NB4 (cell line): Measurements from ENCODE around the gene CLEC12A.
"Not testable (repeated sequence)": the region's sequence is repeated elsewhere in the genome, so short reads cannot be mapped to it uniquely, and the experiment has no call there.

Source experiments
- DNase-seq: peaks from one replicate; pipeline ENCODE4 v3.0.0; 2010; ENCODE audit warnings: low read depth
- H3K4me3 ChIP-seq: one replicate; pipeline ENCODE4 v1.5.1; 2011; ENCODE audit warnings: mild to moderate bottlenecking, low read depth, low read length, moderate library complexity
- MYC ChIP-seq: IDR thresholded peaks from 2 replicates; pipeline ENCODE4 v1.6.1; 2011; ENCODE audit warnings: low read depth, low read length
- POLR2A ChIP-seq: IDR thresholded peaks from 2 replicates; pipeline ENCODE4 v1.6.1; 2011; ENCODE audit warnings: mild to moderate bottlenecking; ENCODE audit not compliant: insufficient read length; ENCODE audit errors: extremely low read depth
- TF ChIP-seq, protein P1 (sequence below): IDR thresholded peaks from one replicate; pipeline ENCODE4 v1.5.1; 2012; ENCODE audit warnings: low read depth, low read length
- TF ChIP-seq, protein P2 (sequence below): IDR thresholded peaks from 2 replicates; pipeline ENCODE4 v1.6.1; 2011; ENCODE audit warnings: low read depth, low read length

The CLEC12A gene

DNA sequence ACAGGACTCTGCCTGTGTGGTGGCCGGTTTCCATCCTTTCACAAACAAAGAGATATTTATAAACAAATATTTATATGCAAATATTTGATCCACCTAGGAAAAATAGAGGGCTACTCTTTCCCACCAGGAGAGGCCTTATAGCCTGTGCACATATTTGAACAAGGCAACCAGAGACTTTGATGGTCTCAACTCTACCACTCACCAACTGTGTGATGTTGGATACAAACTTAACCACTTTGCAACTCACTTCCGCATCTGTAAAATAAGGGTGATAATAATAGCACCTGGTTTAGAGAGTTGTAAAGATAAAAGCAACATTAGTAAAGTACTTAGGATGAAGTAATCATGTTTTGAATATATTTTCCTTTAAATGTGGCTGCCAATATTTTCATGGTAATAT is 1.5 kb upstream of the CLEC12A start:
- H3K4me3 ChIP-seq: no peak overlapping the region
- no peak for TF ChIP-seq MYC
- TF ChIP-seq, protein P1, sequence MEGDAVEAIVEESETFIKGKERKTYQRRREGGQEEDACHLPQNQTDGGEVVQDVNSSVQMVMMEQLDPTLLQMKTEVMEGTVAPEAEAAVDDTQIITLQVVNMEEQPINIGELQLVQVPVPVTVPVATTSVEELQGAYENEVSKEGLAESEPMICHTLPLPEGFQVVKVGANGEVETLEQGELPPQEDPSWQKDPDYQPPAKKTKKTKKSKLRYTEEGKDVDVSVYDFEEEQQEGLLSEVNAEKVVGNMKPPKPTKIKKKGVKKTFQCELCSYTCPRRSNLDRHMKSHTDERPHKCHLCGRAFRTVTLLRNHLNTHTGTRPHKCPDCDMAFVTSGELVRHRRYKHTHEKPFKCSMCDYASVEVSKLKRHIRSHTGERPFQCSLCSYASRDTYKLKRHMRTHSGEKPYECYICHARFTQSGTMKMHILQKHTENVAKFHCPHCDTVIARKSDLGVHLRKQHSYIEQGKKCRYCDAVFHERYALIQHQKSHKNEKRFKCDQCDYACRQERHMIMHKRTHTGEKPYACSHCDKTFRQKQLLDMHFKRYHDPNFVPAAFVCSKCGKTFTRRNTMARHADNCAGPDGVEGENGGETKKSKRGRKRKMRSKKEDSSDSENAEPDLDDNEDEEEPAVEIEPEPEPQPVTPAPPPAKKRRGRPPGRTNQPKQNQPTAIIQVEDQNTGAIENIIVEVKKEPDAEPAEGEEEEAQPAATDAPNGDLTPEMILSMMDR: no peak
- no peak for TF ChIP-seq POLR2A
- TF ChIP-seq, protein P2, sequence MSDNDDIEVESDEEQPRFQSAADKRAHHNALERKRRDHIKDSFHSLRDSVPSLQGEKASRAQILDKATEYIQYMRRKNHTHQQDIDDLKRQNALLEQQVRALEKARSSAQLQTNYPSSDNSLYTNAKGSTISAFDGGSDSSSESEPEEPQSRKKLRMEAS: no peak
- no peak for DNase-seq

DNA sequence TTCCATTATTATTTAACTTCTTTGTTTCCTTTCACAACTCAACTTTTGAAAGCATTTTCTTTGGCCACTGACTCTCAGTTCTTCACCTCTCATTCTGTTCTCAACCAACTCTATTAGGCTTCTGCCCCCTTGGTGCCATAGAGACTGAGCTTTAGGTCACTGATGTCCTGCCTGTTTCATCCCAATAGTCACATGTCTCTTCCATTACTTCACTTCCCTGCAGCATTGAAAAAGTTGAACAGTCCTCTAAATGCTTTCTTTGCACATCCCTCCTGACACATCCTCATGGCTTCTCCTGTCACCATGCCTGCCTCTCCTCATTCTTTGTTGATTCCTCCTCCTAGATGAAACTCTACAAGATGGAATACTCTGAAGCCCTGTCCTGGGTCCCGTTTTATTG is 2.7 kb downstream of the CLEC12A start:
- no peak overlapping the region for H3K4me3 ChIP-seq
- no peak for DNase-seq
- TF ChIP-seq POLR2A: no peak
- TF ChIP-seq, protein P2: no peak
- TF ChIP-seq MYC: no peak
- TF ChIP-seq, protein P1: no peak

DNA sequence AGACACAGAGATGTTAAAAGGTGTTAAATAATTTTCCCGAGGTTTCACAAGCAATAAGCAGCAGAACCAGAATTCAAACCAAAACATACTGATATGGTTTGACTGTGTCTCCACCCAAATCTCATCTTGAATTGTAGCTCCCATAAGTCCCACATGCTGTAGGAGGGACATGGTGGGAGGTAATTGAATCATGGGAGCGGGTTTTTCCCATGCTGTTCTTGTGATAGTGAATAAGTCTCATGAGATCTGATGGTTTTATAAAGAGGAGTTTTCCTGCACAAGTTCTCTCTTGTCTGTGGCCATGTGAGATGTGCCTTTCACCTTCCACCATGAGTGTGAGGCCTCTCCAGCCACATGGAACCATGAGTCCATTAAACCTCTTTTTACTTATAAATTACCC is 3.5 kb downstream of the CLEC12A start:
- not testable (repeated sequence) for DNase-seq, H3K4me3 ChIP-seq

DNA sequence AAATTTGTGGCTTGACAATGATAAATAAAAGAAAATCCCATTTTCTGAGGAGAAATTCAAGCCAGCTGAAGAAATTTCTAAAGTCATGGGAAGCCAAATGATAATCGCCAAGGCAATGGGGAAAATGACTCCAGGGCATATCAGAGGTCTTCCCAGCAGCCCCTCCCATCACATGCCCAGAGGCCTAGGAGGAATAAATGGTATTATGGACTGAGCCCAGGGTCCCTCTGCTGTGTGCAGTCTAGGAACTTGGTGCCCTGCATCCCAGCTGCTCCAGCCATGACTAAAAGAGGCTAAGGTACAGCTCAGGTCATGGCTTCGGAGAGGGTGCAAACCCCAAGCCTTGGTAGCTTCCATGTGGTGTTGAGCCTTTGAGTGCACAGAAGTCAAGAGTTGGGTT is 4.4 kb downstream of the CLEC12A start:
- H3K4me3 ChIP-seq: no peak overlapping the region
- no peak for TF ChIP-seq POLR2A
- TF ChIP-seq, protein P2: no peak
- no peak for TF ChIP-seq MYC
- TF ChIP-seq, protein P1: no peak
- DNase-seq: no peak

DNA sequence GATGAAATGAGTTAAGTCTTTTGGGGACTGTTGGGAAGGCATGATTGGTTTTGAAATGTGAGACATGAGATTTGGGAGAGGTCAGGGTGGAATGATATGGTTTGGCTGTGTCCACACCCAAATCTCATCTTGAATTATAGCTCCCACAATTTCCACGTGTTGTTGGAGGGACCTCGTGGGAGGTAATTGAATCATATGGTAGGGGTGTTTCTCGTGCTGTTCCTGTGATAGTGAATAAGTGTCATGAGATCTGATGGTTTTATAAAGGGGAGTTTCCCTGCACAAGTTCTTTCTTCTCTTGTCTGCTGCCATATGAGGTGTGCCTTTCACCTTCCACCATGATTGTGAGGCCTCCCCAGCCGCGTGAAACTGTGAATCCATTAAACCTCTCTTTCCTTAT is 5.4 kb downstream of the CLEC12A start:
- not testable (repeated sequence) for DNase-seq, H3K4me3 ChIP-seq

DNA sequence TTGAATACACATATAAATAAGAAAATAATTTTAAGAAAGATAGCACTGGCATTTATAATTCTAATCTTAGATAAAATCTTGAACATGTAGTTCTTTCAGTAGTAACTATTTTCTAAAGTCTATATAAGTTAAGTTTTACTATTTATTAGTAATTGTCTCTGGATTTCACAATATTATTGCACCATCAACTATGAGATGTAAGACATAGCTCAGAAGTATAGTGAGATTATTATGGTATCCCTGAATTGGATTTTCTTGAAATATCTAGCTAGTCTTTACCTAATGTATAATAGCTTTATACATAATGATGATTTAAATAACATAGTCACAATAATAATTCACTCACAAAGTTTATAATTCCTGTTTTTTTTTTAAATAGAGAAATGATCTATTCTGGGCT is 6.7 kb downstream of the CLEC12A start:
- no peak overlapping the region for H3K4me3 ChIP-seq
- no peak for DNase-seq
- TF ChIP-seq, protein P1: no peak
- no peak for TF ChIP-seq POLR2A
- no peak for TF ChIP-seq MYC
- TF ChIP-seq, protein P2: no peak

DNA sequence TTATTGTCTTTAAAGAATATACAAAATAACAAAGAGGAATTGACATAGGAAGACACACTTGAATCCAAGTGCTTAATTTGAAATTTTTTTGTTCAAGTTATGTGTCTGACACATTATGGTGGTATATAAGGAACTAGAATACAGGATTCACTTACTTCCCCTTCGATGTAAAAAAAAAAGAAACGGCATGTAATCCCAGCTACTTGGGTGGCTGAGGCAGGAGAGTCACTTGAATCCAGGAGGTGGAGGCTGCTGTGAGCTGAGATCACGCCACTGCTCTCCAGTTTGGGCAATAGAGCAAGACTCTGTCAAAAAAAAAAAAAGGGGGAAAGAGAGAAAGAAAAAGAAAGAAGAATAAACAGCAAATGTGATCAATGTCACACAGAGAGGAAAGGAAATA is 8.9 kb downstream of the CLEC12A start:
- H3K4me3 ChIP-seq: no peak overlapping the region
- no peak for DNase-seq
- TF ChIP-seq MYC (no peak), POLR2A (no peak)
- TF ChIP-seq, protein P2: no peak
- TF ChIP-seq, protein P1: no peak
